HG02943 (cell line): ENCODE measurements around the gene VPS37C.

Source experiments
- ATAC-seq: cut with Tn5 transposase; IDR thresholded peaks from one replicate; pipeline ENCODE4 v1.9.1; 2021; ENCODE audit warnings: mild to moderate bottlenecking, low read depth, moderate library complexity; ENCODE audit not compliant: unreplicated experiment

The VPS37C gene

DNA sequence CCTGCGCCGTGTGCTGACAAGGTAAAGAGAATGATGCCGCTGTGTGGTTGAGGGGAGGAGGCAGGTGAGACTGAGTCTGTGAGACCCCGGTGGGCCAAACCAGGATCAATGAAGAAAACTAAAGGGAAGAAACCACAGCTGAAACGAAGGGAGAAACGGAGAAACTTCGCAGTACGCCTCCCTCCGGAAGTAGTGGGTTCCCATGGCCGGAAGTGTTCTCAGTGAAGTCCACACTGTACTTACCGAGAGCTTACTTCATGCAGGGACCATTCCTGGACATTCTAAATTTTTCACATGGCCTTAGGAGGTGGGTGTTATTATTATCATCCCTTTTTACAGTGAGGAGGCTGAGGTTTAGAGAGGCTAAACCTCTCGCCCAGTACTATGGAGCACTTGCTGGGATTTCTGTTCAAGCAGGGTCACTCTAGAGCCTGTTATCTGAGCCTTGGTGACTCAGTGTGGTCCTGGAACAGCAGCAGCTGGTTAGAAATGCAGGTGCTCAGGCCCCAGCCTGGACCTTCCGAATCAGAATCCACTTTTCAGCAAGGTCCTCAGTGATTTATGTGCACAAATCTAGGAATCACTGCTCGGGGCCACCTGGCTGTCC lies 41.0 kb downstream of the VPS37C start:
- ATAC-seq = no peak

DNA sequence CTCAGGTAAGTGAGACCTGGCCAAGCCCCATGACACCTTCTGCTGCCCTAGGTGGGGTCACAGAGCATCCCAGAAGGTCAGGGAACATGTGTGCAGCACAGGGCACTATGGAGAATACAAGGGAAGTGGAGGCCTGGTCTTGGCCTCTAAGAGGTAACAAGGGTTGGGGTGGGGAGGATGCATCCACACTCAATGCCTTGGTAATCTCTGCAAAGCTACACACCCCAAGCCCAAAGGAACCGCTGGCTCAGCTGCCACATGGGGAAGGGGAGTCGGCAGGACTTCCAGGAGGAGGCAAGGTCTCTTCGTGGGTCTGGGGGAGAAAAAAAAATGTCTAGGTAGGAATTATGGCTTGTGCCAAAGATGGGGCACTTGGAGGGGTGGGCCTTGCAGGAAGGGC lies 41.7 kb downstream of the VPS37C start:
- ATAC-seq = no peak

DNA sequence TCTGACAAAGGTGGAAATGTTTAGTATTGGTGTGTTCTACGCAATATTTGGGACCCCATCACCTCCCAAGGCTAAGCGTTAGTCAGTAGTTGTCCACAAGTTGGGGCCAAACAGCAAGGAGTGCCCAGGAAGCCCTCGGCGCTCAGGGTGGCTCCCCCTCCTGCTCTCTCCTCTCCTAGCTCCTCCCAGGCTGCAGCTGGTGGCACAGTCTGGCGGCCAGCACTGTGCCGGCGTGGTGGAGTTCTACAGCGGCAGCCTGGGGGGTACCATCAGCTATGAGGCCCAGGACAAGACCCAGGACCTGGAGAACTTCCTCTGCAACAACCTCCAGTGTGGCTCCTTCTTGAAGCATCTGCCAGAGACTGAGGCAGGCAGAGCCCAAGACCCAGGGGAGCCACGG lies 42.2 kb downstream of the VPS37C start:
- no peak for ATAC-seq

DNA sequence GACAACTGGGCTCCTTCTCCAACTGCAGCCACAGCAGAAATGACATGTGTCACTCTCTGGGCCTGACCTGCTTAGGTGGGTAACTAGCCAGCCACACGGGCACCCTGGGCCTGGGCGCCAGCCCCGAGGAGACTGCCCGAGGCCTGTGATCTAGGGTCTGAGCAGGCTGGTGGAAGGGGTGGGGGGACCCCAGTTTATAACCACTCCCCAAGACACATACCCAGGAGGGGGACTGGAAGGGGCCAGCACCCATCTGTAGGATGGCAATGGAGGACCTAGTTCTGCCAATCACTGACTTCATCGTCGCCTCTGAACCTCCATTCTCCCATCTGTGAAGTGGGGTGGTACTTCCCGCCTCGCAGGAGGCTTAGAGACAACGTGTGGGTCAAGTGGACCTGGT lies 42.8 kb downstream of the VPS37C start:
- ATAC-seq = no peak

DNA sequence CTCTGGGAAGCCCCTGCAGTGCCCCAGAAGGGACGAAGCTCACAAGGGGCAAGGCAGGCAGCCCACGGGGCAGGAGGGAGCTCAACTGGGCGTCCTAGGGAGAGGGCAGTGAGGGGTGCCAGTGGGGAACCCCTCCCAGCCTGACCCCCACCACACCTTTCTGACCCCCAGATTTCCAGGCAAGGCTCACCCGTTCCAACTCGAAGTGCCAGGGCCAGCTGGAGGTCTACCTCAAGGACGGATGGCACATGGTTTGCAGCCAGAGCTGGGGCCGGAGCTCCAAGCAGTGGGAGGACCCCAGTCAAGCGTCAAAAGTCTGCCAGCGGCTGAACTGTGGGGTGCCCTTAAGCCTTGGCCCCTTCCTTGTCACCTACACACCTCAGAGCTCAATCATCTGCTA lies 43.2 kb downstream of the VPS37C start:
- no peak for ATAC-seq

DNA sequence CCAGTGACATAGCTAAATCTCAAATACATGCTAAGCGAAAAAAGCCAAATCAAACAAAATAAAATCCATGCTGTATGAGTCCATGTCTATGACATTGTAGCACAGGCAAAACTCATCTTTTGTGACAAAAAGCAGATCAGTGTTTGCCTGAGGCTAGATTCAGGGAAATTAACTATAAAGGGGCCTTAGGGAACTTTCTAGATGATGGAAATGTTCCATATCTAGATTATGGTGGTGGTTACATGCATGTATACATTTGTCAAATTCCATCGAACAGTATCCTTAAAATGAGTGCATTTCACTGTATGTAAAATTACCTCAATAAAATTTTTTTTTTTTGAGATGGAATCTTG lies 44.1 kb downstream of the VPS37C start:
- no peak for ATAC-seq

DNA sequence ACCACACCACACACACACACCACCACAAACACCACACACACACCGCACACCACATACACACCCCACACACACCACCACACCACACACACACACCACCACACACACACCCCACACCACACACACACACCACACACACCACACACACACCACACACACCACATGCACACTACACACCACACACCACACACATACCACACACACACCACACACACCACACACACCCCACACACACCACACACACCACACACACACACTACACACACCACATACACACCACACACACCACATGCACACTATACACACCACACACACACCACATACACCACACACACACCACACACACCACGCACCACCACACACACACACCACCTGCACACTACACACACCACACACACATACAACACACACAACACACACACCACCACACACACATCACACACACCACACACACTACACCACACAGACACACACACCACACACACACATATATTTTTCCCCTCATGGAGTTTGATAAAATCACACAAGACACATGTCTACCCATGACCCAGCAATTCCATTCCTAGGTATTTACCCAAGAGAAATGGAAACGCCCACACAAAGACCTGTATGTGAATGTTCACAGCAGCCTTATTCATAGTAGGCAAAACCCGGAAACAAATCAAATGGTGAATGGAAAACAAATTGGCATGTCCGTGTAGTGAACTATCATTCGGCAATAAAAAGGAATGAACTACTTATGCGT lies 44.6 kb downstream of the VPS37C start:
- ATAC-seq = no peak

DNA sequence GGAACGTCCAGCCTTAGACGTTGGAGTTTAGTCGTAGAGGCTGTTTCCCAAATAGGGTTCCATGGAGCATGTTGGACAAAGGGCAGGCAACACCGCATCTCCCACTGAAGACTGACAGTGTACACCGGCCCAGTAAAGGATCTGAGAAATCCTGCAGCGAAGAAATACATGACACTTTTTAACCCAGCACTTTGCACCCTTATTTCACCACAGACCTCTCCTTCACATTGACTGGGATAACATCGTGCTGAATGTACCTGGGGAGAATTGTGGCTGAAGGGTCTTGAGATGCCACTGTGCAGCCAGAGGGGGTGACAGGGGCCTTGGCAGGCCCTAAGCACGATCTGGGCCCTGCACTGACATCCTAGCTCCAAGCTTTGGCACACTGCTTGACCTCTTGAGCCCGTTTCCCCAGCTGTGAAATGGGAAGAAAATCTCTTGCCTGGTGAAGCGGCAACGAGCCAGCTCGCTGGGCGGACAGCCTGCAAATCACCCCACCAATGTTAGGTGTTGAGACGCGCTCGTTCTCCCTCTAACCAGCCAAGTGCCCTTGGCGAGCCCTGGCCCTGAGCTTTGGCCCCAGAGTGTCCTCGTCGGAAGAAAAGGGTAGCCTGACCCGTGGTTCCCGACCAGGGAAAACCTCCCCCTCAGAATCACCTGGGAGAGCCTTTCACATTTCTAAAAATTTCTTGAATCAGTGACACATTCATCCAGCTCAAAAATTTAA lies 45.6 kb downstream of the VPS37C start:
- no peak for ATAC-seq

DNA sequence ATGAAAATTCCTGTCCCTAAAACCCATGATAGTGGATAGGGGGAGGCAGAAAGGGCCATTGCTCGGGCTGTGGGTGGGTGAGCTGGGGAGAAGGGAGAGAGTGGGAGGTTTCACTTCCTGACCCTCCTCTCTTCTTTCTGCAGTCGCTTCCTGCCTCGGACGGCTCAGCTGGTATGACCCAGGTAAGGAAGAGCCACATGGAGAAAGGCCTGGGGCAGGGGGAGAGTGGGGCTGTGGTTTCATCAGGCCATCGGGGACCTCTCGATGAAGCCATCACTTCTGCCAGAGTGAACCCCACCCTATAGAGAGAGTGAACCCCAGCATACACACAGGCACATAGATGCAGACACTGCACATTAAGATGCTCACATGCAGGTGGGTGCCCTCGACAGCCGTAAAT lies 46.3 kb downstream of the VPS37C start:
- no peak for ATAC-seq

DNA sequence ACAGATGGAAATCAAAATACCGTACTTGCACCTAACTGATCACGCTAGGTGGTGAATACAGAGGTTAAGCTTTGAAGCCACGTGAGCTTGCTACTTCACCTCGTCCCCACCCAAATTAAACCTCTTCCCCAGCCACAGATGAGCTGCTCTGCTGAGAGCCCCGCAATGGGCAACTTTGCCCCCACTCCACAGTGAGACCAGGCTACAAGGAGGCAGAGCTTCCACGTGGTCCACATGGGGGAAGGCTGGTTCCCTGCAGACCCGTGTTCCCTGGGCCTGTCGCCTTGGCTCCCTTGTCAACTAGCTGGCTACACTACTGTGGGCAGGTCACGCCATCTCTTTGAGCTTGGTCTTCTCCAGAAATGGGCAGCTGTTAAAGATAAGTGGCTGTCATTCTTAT lies 48.0 kb downstream of the VPS37C start:
- ATAC-seq = no peak

DNA sequence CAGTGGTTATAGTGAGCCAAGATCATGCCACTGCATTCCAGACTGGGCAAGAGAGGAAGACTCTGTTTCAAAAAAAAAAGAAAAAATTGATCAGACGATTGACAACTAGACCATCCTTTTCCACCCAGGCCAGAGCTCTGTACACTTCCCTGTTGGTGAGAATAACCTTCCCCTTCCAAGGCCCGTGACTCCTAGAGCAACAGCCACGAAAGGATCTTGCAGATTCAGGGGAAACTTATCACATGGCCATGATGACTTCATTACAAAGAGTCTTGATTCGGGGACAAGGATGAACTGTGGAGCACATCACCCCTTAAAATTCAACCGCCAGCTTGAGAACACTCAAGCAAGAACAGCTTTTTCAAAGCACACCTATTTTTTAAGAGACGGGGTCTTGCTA lies 48.7 kb downstream of the VPS37C start:
- no peak for ATAC-seq

DNA sequence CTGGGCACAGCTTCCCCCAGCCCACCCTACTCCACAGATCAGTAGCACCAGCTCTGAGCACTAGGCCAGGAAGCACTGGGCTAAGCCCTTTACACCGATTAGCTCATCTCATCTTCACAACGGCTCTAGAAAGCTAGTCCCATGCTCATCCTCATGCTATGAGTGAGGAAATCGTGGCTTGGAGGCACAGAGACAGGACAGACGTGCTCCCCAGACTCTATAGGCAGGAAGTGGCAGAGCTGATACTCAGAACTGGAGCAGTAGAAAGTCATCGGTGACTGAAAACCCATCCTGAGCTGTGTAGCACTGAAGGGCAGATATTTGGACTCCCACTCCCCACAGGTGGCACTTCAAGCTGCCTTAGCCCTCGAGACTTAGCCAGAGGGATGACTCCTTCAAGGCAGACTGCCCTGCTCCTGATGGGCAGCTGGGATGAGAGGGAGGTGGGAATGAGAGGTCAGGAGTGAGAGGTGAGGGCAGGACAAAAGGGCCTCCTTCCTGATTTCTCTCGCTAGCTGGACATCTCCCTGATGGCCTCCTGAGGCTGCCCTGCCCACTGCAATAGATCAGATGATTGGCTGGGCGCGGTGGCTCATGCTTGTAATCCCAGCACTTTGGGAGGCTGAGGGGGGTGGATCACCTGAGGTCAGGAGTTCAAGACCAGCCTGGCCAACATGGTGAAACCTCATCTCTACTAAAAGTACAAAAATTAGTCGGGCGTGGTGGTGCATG lies 49.3 kb downstream of the VPS37C start:
- ATAC-seq = no peak

DNA sequence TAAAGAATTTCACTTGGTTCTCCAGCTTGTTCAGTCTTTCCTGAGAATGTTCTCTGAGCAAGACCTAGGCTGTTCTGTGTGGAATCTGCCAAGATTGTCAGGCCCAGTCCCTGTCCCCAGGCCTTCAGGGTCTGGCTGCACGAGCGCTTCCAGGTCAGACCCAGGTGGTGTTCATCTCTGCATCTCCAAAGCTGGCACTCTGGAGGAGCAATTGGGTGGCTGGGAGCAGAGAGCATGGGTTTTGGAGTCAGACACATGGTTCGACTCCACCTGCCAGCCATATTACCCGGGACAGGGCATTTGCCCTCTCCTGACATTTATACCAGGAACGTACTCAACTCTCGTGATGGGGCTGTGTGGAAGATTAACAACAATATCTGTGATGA lies 50.2 kb downstream of the VPS37C start:
- ATAC-seq = no peak

DNA sequence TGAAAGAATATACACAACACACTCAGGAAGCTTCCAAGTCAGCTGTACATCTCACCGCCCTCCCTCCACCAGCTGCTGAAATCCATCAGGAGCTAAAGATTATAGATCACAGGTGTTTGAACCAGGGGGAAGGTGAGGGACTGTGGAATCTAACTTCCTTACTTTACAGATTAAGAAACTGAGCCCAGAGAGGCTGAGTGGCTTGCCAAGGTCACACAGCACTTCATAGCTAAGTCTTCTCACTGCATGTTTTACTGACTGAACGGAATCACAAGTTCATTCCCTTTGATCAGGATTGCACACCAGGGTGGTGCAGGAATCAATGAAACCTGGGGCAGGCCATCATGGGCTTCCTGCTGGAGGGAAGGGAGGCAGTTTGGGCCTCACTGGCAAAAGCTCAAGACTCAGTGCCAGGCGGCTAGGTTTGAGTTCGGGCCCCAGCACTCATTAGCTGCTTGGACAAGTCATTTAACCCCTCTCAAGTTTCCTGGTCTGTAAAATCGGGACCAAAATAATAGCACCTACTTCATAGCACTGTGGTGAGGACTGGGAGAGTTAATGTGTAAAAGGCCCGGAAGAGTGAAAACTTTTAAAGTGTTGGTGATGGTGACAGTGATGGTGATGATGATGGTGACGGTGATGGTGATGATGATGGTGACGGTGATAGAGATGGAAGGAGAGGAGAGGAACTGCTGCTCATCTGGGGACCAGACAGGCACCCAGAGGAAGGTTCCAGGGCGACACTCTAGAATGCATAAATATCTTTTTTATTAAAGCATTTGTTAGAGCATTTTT lies 50.8 kb downstream of the VPS37C start:
- ATAC-seq = no peak

DNA sequence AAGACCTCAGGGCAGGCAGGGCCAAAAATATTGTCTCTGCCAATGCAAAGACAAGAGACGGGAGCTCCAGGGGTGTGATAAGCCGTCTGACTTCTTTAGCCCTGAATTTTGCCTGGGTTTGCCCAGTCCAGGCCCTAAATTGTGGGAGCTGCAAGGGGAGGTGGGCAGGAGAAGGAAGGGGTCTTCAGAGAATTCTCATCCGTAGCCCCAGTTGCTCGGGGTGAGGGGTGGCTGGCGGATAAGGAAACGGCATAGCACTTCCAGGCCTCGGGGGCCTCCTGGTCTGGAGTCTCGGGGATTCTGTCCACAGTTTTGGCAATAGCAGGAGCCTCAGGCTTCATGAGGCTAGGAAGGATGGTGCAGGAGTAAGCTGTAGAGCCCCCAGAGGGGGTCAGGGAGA lies 51.6 kb downstream of the VPS37C start:
- no peak for ATAC-seq

DNA sequence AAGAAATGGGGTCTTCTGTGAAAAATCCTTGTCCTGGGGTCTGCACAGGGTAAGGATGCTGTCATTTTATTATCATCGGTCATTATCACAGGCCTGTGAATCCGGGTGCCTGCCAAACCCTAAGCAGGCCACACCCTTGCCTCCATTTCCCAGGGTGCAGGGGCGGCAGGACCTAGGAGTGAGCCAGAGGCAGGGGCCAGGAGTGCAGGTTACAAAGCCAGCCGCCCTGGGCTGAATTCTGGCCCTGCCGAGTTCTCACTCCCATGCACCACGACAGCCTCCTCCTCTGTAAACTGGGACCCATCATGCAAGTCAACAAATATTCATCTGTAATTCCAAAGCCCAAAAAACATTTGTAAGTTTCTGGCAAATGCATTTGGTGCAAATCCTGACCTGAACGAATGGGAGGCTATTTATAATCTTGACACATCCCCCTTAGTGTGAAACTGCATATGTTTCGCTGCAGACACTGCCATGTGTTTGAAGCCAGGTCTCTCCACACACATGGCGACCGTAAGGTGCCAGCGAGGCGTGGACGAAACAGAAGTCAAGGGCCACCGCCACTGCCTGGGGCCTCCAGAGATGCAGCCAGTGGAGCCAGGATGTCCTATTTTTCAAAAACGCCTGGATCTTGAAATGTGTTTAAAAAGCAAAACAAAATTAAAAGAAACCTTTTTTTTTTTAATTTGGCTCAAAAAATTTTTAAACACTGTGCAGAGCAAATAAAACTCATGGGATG lies 52.2 kb downstream of the VPS37C start:
- no peak for ATAC-seq

DNA sequence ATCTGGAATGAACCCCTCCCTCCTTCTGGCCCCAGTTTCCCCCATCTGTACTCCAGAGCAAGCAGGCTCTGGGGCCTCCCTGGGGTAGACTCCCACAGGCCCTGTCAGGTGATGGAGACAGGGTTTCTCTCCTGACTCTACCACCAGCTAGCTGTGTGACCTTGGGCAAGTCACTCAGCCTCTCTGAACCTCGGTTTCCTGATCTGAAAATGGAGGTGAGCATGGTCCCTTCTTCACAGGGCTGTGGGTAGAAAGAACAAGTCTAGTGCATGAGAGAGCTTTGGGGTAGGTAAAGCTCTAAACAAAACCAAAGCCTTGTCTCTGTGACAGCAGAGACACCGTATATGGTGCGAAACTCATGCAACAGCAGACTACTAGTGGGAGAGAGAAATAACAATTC lies 53.3 kb downstream of the VPS37C start:
- ATAC-seq = no peak

DNA sequence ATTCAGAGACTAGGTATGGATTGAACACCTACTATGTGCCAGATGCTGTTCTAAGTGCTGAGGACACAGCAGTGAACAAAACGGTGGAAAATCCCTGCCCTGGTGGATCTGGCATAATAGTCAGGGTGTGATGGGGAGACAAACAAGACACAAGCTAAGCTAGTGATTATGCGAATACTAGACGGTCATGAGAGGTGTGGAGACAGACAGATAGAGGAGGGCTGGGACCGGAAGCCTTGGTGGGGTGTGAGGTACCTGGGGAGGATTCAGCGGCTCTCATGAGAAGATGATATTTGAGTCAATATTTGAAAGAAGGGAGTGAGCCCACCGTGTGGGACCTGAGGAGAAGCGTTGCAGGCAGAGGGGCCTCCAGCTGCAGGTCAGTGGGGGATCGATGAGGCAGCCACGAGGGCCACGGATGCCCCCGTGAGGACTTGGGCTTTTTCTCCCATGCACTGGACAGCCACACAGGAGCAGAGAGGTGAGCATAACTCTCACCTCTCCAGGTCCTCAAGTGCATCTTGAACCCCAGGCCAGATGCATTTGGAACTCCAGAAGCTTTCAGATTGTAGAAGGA lies 54.2 kb downstream of the VPS37C start:
- ATAC-seq = no peak

DNA sequence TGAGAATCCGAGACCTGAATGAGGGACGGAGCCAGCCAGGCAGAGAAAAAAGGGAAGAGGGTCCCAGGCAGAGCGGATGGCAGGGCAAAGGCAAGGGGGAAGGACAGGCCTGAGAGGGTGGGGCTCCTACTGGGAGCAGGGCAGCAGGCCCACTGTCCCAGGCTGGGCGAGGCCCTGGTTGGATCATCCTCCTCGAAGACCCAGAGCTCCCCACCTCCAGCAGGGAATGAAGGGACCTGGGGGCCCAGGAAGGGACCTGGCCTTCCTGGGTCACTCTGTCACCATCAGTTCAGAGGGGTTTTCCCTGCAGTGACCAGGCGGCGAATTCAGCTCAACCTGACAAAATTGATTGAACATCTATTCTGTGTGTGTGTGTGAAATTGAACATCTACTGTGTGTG lies 54.9 kb downstream of the VPS37C start:
- no peak for ATAC-seq

DNA sequence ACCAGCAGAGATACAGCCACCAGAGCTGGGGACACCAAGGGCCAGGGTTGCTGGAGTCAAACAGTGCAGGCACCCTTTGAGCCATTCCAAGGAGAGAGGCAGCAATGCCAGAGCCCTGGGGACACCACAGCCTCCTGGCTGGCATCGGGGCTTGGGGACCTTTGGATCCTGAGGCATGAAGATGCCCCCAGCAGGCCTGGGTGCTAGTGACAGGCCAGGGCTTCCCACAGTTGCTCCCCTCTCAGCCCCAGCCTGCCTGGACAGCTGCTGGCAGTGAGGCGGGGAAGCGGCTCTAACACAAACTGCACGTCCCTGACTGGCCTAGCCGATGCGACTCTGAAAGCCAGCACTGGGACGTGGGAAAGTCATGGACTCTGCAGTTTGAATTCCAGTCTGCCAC lies 56.3 kb downstream of the VPS37C start:
- no peak for ATAC-seq
